Psoas muscle (tissue), 8 donors: ENCODE results near the gene ZNF140. TPM values are rescaled to one million over a fixed set of nuclear protein-coding genes. Genes with fewer than 3 reads are reported as not detected.

Experiments
- ATAC-seq, 4 donors: fragments of 200-7000 bp; cut with Tn5 transposase; one replicate each; pipeline ENCODE4 v1.9.1; 2020; ENCODE audit warnings: moderate library complexity in 3 of 4, mild to moderate bottlenecking in 2 of 4
- DNase-seq, 2 donors: peaks; one replicate each; pipeline ENCODE4 v3.0.0-alpha.2; 2020
- H3K27ac ChIP-seq: fragments of 200-600 bp; one replicate; pipeline ENCODE4 v1.8.0; 2022
- H3K27me3 ChIP-seq, 3 donors: fragments of 200-600 bp in 1 of 3; one replicate each; pipeline versions ENCODE4 v1.6.1 to v1.8.0; 2013 to 2022; ENCODE audit warnings: low read length in 2 of 3, mild to moderate bottlenecking in 2 of 3, moderate library complexity in 1 of 3; ENCODE audit not compliant: insufficient read depth in 3 of 3
- H3K36me3 ChIP-seq, 2 donors: fragments of 200-600 bp in 1 of 2; one replicate each; pipeline versions ENCODE4 v1.6.1 to v1.8.0; 2013 to 2022; ENCODE audit warnings: low read depth in 1 of 2, mild to moderate bottlenecking in 1 of 2, moderate library complexity in 1 of 2; ENCODE audit not compliant: insufficient read depth in 1 of 2
- H3K4me1 ChIP-seq: fragments of 200-600 bp; one replicate; pipeline ENCODE4 v1.8.0; 2022
- H3K4me3 ChIP-seq: fragments of 200-600 bp; one replicate; pipeline ENCODE4 v1.8.0; 2022; ENCODE audit warnings: mild to moderate bottlenecking
- H3K9me3 ChIP-seq: fragments of 200-600 bp; one replicate; pipeline ENCODE4 v1.8.0; 2022
- CTCF ChIP-seq: fragments of 200-600 bp; IDR thresholded peaks from one replicate; pipeline ENCODE4 v1.8.0; 2022; ENCODE audit warnings: antibody characterized with exemption
- WGBS, 3 donors: extraction: QIAGEN DNeasy Blood & Tissue Kit; methylation state at CpG; one replicate each; pipeline versions ENCODE4 v1.1.6 to v1.1.7; 2013; 5-methylcytosine and 5-hydroxymethylcytosine counted together
- intact Hi-C, 2 donors: fragments of 100-400 bp; cut with DNase I; formaldehyde crosslinking; loops; one replicate each; pipeline versions ENCODE4 v1.11.0 to v1.14.2; 2022
- polyA plus RNA-seq, 3 donors: library from polyadenylated mRNA; stranded (reverse); fragments of 200-250 nt; gene quantifications; one replicate each; pipeline ENCODE4 v1.2.3, GENCODE V29; 2013
- total RNA-seq, 4 donors: library from RNA; stranded (reverse); fragmentation: NEBNext Ultra II Directional in 2 of 4; extraction: Animal tissue kit (Norgen Biotek cat#: 25700) in 2 of 4; gene quantifications; one replicate each; pipeline versions ENCODE4 v1.2.1 to v1.2.4, GENCODE V29; 2021 to 2023
- donor health status: healthy with polysubstance abuse.
- donor health status: DM: no; HTN: no; CAD: no; lungs with moderate emphysema.
- donor health status: Bipolar disorder and iron deficiency.
- donor health status: healthy.
- donor health status: DM: yes; HTN: yes; CAD: no.
- donor health status: DM: no; HTN: no; CAD: no.
- donor health status: DM: no; HTN: no; CAD: no.
- donor health status: DM: yes; HTN: yes; CAD: no.

The ZNF140 gene
- total and polyA plus RNA-seq, 7 donors: 3.9 to 25.7 (median 7.1) TPM

GRCh38 chr12:133073836-133074235 lies 6.9 kb upstream of the ZNF140 start:
- H3K36me3 ChIP-seq: no peaks in the 10 kb centered on the region
- no peak for TF ChIP-seq CTCF
- H3K4me3 ChIP-seq: no peak overlapping the region
- H3K9me3 ChIP-seq: peaks cover 87% of the 10 kb centered on the region
- no peaks in the 10 kb centered on the region for H3K4me1 ChIP-seq
- H3K27me3 ChIP-seq: peaks cover 0 to 2% (median 0%) of the 10 kb centered on the region in 3 donors
- DNase-seq: no peak
- intact Hi-C loops: no loop called here
- ATAC-seq: no peak
- no peak overlapping the region for H3K27ac ChIP-seq
- 84 to 88% (median 85%) methylated on average over 2 of the region's 2 CpGs for WGBS, 3 donors

GRCh38 chr12:133080026-133080367 lies 726 bp upstream of the ZNF140 start:
- H3K36me3 ChIP-seq: peaks cover 12 to 35% of the 10 kb centered on the region in 2 donors
- DNase-seq: peak; percentile 99
- TF ChIP-seq CTCF: no peak
- H3K27me3 ChIP-seq: no peaks in the 10 kb centered on the region
- peak overlapping the region; percentile 99 for H3K27ac ChIP-seq
- peaks cover 3% of the 10 kb centered on the region for H3K4me1 ChIP-seq
- H3K9me3 ChIP-seq: peaks cover 79% of the 10 kb centered on the region
- peak overlapping the region; percentile 99 for H3K4me3 ChIP-seq
- peak; percentile 93 to 96 (median 94) for ATAC-seq
- 0 to 1% (median 0%) methylated on average over 22 of the region's 22 CpGs for WGBS, 3 donors
- intact Hi-C loops: loop anchor here (2.0 to 5.0 kb wide), 5 partner anchors 43 to 253 kb away; partner anchors contain the start of genes GOLGA3 (in 1 of the 2), ZNF10 (in 1 of the 2), ZNF26 (in 1 of the 2) and ZNF84 (in 1 of the 2)

- no peak for TF ChIP-seq CTCF
- peak overlapping the region; percentile 99 for H3K27ac ChIP-seq
- peaks cover 17 to 48% of the 10 kb centered on the region in 2 donors for H3K36me3 ChIP-seq
- no peak for ATAC-seq
- H3K4me3 ChIP-seq: peak overlapping the region; percentile 99
- WGBS, 3 donors: 27 to 29% (median 28%) methylated on average over 16 to 17 of the region's 17 CpGs
- peaks cover 82% of the 10 kb centered on the region for H3K9me3 ChIP-seq
- no peak for DNase-seq
- no peaks in the 10 kb centered on the region for H3K27me3 ChIP-seq
- intact Hi-C loops: loop anchor here (2.0 to 5.0 kb wide), 5 partner anchors 44 to 254 kb away; partner anchors contain the start of genes GOLGA3 (in 1 of the 2), ZNF10 (in 1 of the 2), ZNF26 (in 1 of the 2) and ZNF84 (in 1 of the 2)
- H3K4me1 ChIP-seq: peaks cover 3% of the 10 kb centered on the region
These were observed 547 bp downstream of the ZNF140 start for GRCh38 chr12:133081159-133081780.

- Histone ChIP-seq H3K4me1 (peaks cover 3% of the 10 kb centered on the region), H3K4me3 (no peak overlapping the region), H3K9me3 (peaks cover 82% of the 10 kb centered on the region), H3K36me3 (peaks cover 17 to 69% of the 10 kb centered on the region in 2 donors), H3K27ac (no peak overlapping the region), H3K27me3 (no peaks in the 10 kb centered on the region)
- DNase-seq: no peak
- intact Hi-C loops: loop anchor here (5.0 kb wide), 2 partner anchors 44 to 256 kb away; partner anchors contain the start of gene GOLGA3 (in 1 of the 2)
- WGBS, 3 donors: 97 to 99% (median 97%) methylated on average over 6 of the region's 6 CpGs
- ATAC-seq: no peak
- TF ChIP-seq CTCF: no peak
These were observed 2.6 kb downstream of the ZNF140 start for GRCh38 chr12:133083345-133083744.
